Measurements from ENCODE around the gene LRRIQ4.

DNA sequence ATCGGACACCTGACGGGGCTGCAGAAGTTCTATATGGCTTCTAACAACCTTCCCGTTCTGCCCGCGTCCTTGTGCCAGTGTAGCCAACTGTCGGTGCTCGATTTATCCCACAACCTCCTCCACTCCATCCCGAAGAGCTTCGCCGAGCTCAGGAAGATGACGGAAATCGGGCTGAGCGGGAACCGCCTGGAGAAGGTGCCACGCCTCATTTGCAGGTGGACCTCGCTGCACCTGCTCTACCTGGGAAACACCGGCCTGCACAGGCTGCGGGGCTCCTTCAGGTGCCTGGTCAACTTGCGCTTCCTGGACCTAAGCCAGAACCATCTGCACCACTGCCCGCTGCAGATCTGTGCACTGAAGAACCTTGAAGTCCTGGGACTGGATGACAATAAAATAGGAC, 9.9 kb downstream of the LRRIQ4 start:
- TF ChIP-seq, protein P1, sequence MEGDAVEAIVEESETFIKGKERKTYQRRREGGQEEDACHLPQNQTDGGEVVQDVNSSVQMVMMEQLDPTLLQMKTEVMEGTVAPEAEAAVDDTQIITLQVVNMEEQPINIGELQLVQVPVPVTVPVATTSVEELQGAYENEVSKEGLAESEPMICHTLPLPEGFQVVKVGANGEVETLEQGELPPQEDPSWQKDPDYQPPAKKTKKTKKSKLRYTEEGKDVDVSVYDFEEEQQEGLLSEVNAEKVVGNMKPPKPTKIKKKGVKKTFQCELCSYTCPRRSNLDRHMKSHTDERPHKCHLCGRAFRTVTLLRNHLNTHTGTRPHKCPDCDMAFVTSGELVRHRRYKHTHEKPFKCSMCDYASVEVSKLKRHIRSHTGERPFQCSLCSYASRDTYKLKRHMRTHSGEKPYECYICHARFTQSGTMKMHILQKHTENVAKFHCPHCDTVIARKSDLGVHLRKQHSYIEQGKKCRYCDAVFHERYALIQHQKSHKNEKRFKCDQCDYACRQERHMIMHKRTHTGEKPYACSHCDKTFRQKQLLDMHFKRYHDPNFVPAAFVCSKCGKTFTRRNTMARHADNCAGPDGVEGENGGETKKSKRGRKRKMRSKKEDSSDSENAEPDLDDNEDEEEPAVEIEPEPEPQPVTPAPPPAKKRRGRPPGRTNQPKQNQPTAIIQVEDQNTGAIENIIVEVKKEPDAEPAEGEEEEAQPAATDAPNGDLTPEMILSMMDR (IDR thresholded peaks at IDR 0.05), result no peak
- no peak for TF ChIP-seq POLR2A (IDR thresholded peaks at IDR 0.05)
